CD4-positive, alpha-beta T cell treated with Interleukin-4 for 4 hours (primary cell): ENCODE results near the gene LANCL1.

ENCODE experiments used
- DNase-seq: peaks from one replicate; pipeline ENCODE4 v3.0.0-alpha.2; 2020

The LANCL1 gene, protein sequence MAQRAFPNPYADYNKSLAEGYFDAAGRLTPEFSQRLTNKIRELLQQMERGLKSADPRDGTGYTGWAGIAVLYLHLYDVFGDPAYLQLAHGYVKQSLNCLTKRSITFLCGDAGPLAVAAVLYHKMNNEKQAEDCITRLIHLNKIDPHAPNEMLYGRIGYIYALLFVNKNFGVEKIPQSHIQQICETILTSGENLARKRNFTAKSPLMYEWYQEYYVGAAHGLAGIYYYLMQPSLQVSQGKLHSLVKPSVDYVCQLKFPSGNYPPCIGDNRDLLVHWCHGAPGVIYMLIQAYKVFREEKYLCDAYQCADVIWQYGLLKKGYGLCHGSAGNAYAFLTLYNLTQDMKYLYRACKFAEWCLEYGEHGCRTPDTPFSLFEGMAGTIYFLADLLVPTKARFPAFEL

DNA sequence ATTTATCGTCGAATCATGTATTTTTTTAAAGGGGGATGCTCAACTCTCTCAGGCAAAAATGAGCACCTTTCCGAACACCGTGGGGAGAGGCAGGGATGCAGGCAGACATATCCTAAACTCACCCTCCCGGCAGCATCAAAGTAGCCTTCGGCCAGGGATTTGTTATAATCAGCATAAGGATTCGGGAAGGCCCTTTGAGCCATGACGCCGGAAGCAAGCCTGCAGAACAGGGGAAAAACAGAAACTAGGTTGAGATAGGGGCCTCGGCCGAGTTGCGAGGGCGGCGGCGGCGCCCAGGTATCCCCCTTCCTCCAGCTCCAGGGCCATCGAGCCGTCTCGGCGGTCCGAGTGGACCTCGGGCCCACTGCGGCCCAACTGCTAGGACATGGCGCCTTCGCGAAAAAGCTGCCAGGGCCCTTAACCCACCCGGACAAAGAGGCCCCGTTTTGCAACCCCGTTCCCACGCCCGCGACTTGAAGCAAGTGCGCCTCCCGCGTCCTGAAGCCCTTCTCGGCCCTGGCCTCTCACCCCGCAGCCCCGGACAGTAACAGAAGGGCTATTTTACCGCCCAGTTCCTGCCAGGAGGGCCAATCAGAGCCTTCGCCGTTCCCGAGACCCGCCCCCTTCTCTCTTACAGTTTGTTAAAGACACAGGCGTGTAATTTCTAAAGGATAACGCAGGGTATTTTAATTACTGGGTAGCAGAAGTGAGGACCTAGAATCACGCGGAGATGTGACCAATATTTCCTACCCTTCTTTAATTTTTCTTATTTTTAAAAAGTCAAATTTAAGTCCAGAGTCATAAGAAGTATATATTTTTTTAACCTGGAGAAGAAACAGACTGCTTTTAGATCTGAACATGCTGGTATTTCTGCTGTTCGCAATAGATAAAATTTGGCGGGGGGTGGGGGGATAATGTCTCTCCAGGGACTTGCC lies at the start of gene LANCL1:
TSS of gene LANCL1 (minus strand) at position 566 of the 935 bp plus-strand sequence. CDS start at position 203, 363 bp downstream.
- DNase-seq: peak; percentile 90

DNA sequence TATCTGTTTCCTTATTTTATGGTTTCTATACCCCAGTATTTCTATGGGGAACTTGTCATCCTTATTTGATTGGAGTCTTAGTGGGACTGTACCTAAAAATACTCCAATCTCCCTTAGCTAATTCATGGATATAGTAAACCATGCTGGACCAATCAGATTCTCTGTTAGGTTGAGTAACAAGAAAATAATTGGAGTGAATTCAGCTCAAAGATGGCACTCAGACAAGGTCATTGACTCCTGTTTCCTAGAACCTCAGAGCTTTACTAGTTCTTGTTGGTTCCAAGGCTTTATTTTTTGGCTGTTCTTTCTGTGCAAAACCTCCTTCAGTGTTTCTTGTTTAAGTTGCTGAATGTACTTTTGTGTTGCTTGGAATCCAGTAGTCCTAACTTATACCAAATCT lies 48.0 kb upstream of the LANCL1 start:
- no peak for DNase-seq

DNA sequence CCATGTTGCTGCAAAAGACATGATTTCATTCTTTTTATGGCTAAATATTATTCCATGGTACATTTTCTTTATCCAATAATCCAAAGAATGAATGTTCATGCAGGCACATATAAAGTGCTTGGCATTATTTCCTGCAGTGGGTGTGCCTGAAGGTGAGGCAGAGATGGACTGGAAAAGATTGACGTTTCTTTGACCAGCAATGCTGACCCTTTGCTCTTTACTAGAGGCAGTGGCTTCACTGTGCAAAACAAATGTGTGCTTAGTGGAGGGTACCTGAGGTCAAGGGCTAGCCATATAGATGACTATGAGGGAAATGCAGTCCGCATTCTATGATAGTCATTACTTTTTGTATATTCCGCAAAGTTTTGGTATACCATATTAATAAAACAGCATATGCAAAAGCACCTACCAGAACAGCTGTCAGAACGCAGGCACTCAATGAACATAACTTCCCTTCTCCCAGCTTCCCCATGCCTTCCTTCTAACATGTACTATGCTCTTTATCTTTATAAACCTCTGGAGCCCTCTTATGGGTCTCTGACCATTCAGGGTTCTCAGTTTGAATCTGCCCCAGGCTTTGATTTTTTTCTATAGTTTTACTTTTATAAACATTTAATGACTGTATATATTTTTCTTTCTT lies 47.2 kb upstream of the LANCL1 start:
- DNase-seq: no peak

DNA sequence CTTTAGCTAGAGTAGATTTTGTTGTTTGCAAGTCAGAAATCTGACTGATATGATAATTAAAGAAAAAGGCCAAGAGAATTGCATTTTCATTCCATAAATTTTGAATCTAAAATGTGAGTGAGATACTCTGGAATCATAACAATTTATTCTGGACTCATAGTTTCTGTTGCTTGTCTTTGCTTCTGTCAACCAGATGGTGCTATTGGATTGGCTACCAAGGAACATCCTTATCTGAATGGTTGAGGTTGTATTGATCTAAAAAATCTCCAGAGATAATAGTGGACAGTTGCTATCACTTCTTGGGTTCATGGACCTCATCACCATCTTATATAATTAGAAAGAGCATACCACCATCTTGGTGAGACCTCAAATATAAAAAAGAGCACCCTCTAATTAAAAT lies 45.8 kb upstream of the LANCL1 start:
- no peak for DNase-seq

DNA sequence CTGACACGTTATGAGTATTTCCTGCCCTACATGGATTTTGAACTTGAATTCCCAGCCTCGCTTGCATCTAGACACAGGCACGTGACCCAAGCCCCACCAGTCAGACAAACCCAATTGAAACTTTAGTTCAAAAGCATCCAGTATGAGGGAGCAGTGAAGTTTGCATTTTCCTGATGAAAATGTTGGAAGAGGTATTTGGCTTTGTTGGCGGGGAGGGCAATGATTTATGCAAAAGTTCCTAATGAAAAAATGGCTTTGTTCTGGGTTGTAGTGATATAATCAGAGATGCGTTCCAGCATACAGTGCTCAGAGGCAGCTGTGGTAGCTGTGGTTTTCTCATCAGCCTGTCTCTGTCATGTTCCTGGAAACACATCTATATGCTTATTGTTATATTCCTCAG lies 43.0 kb upstream of the LANCL1 start:
- DNase-seq: no peak

DNA sequence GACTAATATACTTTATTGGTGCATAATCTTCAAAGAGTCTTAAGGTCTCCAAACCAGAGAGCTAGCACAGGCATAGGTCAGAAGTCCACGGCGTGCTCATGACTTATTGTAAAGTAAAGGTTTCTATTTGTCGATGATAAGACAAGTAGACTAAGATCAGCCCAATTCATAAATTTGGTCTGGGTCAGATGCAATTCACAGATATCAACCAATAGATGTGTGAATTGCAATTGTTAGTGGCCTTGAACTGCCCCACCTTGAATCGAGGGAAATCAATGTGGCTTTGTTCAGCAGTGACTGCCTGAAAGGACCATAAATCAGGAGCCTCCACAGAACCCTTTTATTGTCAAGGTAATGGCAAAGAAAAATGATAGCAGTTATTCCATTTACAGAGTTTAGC lies 40.7 kb upstream of the LANCL1 start:
- no peak for DNase-seq

DNA sequence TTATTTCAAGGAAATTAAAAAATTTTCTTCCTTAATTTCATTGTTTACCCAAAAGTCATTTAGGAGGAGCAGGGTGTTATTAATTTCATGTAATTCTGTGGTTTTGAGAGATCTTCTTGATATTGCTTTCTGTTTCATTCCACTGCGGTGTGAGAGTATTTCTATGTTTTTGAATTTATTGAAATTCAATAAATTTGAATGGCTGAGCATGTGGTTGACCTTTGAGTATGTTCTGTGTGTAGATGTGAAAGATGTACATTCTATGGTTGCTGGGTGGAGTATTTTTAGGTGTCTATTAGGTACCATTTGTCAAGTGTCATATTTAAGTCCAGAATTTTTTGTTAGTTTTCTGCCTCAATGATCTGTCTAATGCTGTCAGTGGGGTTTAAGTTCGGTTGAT lies 39.4 kb upstream of the LANCL1 start:
- no peak for DNase-seq

DNA sequence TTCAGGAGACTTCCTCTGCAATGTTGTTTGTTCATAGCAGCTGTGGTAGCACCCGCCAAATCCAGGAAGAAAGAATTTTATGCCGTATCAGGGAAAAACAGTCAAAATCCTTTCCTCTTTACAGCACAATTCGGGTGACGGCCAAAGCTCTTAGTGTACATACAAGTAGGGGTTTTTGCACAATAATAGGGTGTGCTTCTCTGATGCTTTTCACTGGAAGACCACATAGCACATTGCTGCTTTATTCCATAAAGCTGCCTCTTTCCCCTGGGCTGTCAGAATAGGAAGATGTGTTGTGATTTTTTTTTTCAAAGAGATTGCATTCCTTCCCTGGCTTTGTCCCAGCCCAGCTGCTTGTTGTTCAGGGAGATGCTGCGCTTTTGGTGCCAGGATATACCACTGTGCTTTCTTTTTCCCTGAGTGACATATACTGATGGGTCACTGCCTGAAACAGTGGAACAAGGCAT lies 27.2 kb upstream of the LANCL1 start:
- no peak for DNase-seq

DNA sequence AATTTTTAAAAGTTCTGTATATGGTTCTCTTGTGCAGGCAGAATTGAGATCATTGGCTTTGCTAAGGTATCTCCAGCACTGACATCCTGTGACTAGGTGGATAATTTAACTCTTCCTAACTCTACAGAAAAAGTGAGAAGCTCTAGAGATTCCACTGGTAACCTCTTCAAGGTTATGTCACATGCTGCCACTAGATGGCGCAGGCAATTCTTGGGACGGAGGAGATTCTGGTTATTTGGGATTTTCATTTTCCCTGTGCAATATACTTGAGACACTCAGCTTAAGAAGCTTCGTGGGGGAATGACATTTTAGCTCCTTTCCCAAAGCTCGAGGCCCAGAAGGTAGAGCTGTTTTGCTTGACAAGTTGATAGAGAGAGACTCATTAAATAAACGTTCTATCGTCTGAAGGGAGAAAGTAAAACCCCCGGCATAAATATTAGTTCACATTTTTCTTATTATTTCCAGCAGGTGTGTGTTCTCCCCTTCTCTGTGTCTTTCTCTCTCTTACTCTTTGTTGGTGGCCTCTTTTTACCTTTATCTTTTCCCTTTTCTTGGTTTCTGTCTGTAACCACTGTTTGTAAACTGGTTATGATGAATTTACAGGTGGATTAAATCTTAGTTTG lies 26.6 kb upstream of the LANCL1 start:
- peak; percentile 37 for DNase-seq

DNA sequence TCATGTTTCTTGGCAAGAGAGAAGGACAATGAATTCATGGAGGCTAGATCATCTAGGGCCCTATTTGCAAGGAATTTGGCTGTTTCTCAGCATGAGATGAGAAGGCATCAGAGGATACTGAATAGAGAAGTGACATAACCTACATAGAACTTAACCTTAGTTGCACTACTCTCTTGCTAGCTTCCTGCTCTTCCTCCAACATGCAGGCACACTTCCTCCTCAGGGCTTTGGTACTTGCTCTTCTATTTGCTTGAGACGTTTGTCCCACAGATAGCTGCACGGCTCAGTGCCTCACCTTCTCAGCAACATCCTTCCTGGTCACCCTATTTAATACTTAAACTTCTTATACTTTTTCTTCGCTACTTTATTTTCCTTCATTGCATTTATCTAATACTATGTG lies 20.0 kb upstream of the LANCL1 start:
- no peak for DNase-seq

DNA sequence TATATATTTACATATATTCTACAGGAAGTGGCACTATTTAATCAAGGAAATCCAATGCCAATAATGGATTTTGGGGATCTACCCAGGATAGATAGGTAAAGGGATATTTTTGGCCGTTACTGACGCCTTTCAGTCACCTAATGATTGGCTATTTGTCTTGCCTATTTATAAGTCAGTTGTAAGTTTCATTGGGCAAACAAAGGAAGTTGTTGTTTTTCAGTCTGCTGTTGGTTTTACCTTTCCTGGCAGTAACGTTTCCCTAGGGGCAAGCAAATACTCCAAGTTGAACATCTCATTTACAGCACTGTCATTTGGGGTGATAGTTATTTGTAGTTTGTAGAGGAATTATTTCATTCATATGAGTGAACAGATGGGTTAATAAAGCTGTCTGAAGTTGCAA lies 17.0 kb upstream of the LANCL1 start:
- no peak for DNase-seq

DNA sequence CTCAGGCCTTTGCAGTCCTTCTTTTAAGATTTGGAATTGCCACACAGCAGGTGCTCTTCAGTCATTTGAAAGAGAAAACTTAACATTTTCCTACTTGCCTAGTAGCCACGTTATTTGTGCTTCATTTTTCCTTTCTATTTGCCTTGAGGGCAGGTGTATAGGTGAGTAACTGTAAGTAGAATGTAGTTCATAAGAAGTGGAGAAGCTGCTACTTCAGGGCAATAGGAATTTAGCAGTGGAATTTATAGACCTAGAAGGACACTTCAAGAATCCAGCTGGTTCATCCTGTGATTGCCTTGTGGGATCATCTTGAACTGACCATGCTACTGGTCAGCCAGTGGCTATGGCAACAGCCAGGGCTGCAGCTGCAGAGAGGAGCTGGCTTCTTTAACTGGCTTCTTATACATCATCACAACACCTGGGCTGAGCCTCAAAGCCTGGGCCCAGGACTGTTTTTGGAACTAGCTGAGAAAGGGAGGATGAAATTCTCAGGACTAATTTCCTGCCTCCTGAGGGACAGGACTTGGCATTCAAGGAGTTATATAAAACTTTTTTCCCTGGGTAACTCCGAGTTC lies 5.1 kb upstream of the LANCL1 start:
- no peak for DNase-seq

DNA sequence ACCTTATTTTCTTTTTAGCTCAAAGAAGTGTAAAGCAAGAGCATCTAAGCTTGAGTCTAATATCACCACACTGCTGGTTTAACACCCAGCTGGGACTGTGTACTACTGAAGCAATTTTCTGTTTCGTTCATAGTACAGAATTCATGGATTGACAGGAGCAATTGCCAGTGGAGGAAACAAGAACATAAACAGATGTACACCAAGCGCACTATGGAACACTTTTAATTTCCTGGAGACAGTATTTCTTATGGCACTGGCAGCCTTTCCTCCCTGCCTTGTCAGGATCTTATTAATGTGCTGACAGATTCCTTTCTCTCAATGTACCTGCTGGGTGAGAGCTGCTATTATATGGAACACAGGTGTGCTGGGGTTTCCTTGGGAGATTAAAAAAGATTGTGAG lies 4.2 kb upstream of the LANCL1 start:
- no peak for DNase-seq

DNA sequence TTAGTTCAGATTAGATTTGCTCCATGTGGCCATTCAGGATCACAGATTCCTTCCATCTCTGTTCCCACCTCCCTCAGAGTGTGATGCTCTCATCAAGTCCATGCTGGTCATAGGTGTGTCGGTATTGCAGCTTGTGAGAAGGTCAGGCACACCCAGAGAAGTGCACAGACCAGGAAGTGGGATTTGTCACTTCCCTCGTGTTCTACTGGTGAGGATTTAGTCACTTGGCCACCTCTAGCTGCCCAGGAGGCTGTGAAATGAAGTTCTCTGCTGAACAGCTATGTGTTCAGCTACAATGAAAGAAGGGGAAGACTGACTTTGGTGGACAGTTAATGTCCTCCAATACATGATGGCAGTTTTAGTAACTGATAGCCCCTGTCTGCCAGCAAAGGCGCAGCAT lies 3.5 kb upstream of the LANCL1 start:
- DNase-seq: no peak

DNA sequence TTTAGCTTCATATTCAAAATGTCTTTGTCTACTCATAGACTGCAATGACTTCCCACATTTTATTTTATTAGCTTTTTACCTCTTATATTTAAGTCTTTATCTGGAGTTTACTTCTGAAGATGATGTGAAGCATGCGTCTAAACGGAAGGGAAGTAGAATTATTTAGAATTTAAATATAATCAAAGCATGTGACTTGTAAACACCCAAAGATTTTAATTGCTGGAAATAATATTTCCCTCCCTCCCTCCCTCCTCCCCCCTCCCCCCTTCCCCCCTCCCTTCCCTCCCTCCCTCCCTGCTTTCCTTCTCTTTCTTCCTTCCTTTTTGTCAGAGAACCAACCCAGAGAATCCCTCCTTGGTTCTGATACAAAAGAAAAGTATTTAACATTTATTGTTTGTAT lies 2.1 kb upstream of the LANCL1 start:
- DNase-seq: no peak

DNA sequence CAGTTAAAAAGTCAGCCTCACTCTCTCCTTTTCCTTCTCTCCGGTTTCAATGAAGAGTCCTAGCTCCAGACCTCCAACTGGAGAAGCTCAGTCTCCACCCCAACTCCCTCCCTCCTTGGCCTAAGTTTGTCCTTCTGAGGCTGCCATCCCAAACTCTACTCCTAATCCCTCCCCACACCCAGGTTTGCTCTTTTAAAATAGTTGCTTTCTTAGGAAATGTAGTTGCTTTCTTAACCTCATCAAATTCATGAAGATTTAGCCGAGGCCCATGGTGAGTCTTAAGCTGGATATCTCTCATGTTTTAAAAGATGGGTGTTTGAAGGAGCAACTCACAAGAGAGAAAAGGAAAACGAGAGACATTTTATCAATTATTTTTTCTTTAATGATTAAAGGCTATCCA lies 937 bp upstream of the LANCL1 start:
- peak; percentile 14 for DNase-seq

DNA sequence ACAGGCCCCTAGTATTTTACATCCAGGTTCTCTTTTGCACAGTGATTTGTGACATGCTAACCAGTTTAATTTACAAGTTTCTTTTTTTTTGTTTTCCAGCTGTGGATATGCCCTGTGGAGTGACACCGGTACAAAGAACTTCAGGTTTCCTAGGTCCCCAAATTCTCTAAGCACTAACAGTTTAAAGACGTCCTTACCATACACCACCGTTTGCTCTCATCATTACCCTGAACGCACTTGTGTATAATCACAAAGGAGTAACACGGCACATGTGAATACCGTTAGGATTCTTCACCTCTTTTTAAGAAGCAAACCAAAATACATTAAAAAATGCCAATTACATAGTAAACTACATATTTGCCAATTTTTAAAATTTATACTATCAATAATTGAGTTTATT lies 853 bp downstream of the LANCL1 start:
- no peak for DNase-seq

DNA sequence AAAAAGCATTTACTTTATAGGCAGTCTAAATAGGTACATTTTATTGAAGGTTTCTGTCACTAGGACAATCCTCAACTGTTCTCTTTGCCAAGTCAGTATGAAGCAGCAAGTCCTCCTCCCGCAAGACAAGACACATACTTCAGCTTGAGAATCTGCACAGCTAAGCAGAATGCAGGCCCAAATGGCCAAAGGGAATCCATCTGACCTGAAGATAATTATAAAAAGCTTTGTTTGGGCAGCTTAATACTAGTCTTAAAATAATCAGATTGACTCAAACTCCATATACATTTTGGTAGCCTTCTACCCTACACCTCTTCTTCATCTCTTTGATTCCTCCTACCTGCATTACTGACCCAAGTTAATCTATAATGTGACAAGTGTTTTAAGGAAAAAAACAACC lies 1.8 kb downstream of the LANCL1 start:
- no peak for DNase-seq

DNA sequence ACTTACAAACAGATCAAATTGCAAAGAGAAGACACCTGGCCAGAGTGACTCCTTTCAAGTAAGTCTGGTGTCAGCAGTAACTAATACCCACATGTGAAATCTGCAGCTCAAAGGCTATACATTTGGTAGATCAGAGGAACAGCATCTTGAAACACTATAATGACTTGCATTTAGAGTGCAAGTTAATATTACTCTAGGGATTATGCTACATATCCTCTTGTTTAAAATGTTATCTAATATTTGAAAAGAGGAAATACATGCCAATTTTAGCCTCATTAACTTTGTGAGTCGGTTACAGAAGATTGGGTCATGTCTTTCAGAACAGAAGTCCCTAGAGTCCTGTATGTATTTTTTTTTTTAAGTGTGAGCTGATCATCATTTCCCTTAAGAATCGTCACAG lies 15.2 kb downstream of the LANCL1 start:
- no peak for DNase-seq

DNA sequence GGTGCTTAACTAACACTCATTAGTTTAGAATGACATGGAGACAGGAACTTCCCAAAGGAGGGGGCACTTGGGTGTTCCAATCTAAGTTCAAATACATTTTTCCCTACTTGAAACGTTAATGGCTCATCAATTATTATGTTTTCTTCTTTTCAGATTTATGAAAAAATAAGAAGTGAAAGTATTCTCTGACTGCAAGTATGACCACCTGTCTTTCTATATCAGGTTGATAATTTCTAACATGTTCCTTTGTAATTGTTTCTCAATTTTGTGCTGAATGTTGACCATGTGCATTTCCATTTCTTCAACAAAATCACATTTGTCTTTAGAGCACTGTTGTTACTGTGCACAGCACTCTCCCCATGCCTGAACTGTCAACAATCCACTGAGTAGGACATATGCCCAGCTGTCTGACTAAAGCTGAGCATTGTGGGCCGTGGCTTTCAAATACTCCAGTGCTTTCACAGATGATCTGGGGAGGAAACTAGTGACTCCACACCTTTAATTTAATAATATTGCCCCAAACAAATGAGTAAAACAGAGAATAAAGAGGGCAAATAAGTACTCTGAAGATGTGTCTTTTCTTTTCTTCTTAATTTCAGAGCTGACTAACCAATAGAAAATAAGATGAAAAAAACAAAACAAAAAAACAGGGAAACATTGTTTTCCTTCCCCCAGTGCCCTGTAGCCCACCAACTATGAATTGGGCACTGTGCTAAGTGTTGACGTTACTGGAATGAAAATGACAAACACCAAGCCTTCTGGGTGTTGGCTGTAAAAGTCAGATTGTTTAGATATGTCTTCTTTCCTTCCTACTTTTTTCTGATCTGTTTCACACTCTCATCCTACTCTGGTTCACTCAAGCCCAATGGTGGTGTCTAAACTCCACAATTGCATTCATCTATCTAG lies 16.0 kb downstream of the LANCL1 start:
- DNase-seq: no peak

DNA sequence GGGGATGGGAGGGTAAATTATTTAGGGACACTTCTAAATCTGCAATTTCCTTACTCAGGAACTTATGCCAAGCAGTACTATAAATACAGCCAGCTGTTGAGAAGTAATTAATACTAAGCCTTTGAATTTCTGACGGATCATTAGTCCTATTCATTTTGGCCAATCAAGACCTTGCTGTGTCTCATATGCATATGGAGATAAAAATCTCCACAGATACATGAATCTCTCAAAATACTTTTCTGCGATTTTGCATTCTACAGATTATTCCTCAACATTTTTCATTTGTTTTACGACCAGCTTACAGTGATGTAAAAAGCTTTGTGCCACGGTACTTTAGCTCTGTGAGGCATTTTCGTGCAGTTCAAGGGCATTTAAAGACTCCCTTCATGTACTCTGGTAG lies 16.7 kb downstream of the LANCL1 start:
- no peak for DNase-seq

DNA sequence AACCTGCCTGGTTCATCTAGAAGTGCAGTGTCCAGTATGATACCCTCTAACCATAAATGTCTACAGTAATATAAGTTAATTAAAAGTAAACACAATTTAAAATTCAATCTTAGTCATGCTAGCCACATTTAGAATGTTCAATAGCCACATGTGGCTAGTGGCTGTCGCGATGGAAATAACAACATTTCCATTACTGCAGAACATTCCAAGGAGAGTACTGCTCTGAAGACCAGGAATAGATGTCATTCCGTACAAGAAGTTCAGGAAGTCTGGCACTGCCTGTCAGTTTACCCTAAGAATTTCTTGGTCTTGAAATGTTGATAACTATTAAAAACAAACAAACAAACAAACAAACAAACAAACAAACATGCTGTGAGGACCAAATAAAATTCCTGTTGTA lies 17.2 kb downstream of the LANCL1 start:
- no peak for DNase-seq
